Right lobe of liver (tissue), 6 donors: ENCODE data around the gene PARP8. TPM values are rescaled to one million over a fixed set of nuclear protein-coding genes. Genes with fewer than 3 reads are reported as not detected.
"Not testable (repeated sequence)": the region's sequence is repeated elsewhere in the genome, so short reads cannot be mapped to it uniquely, and the experiment has no call there.

Experiments used
- ATAC-seq, 4 donors: fragments of 200-7000 bp; cut with Tn5 transposase; one replicate each; pipeline ENCODE4 v1.9.1; 2020; ENCODE audit warnings: mild to moderate bottlenecking in 4 of 4, moderate library complexity in 4 of 4
- DNase-seq, 3 donors: peaks; one replicate each; pipeline ENCODE4 v3.0.0-alpha.2; 2020
- H3K27ac ChIP-seq, 3 donors: fragments of 200-600 bp; one replicate each; pipeline ENCODE4 v1.8.0; 2022
- H3K27me3 ChIP-seq, 2 donors: fragments of 200-600 bp; one replicate each; pipeline ENCODE4 v1.8.0; 2022
- H3K36me3 ChIP-seq, 4 donors: fragments of 200-600 bp; sonication (generic) in 1 of 4; one replicate each; pipeline versions ENCODE4 v1.5.1 to v1.8.0; 2017 to 2022; ENCODE audit warnings: control low read depth in 1 of 4
- H3K4me1 ChIP-seq, 4 donors: fragments of 200-600 bp; sonication (generic) in 1 of 4; one replicate each; pipeline versions ENCODE4 v1.5.1 to v1.8.0; 2017 to 2022; ENCODE audit warnings: control low read depth in 1 of 4
- H3K4me3 ChIP-seq, 3 donors: fragments of 200-600 bp; one replicate each; pipeline ENCODE4 v1.8.0; 2022
- H3K9me3 ChIP-seq, 4 donors: fragments of 200-600 bp; sonication (generic) in 1 of 4; one replicate each; pipeline versions ENCODE4 v1.5.1 to v1.8.0; 2017 to 2022; ENCODE audit warnings: control low read depth in 1 of 4
- CTCF ChIP-seq, 4 donors: fragments of 200-600 bp in 3 of 4; fragments of 450-650 bp in 1 of 4; IDR thresholded peaks; one replicate each; pipeline versions ENCODE4 v1.5.1 to v1.8.0; 2016 to 2022; ENCODE audit warnings: antibody characterized with exemption in 4 of 4, mild to moderate bottlenecking in 2 of 4
- POLR2A ChIP-seq: fragments of 450-650 bp; IDR thresholded peaks from one replicate; pipeline ENCODE4 v1.6.1; 2017; ENCODE audit warnings: antibody characterized with exemption, mild to moderate bottlenecking
- WGBS: methylation state at CpG from one replicate; pipeline ENCODE4 v1.1.6; 2018; ENCODE audit warnings: low coverage, low lambda C conversion rate; ENCODE audit not compliant: insufficient coverage; ENCODE audit errors: missing lambda C conversion rate; 5-methylcytosine and 5-hydroxymethylcytosine counted together
- intact Hi-C, 2 donors: fragments of 100-400 bp; cut with DNase I; formaldehyde crosslinking; loops; one replicate each; pipeline versions ENCODE4 v1.11.2 to v1.14.1; 2022
- total RNA-seq, 6 experiments: library from RNA; depleted of rRNA in 2 of 6; stranded (reverse); fragments of >200 nt in 2 of 6; fragmentation: NEBNext Ultra II Directional in 3 of 6; extraction: Animal tissue kit (Norgen Biotek cat#: 25700) in 3 of 6; gene quantifications; one replicate each; pipeline versions ENCODE4 v1.1.0 to v1.2.4, GENCODE V29; 2016 to 2023
- donor health status: DM: no; HTN: yes; CAD: no.
- donor health status: DM: no; HTN: no; CAD: no.
- donor health status: DM: no; HTN: no; CAD: no.
- donor health status: DM: no; HTN: yes; CAD: no.
- donor health status: DM: no; HTN: yes; CAD: no.

Gene PARP8
- total RNA-seq, 6 experiments from 2014 or later = 4.9 to 14.1 (median 10.1) TPM

GRCh38 chr5:50684721-50685120 is 18.3 kb downstream of the PARP8 start:
- 88% methylated on average over 3 of the region's 3 CpGs for WGBS
- Histone ChIP-seq H3K9me3 (no peaks in the 10 kb centered on the region), H3K4me1 (no peaks in the 10 kb centered on the region), H3K27ac (no peak overlapping the region), H3K4me3 (no peak overlapping the region), H3K36me3 (no peaks in the 10 kb centered on the region), H3K27me3 (no peaks in the 10 kb centered on the region)
- DNase-seq (no peak), ATAC-seq (no peak)
- TF ChIP-seq CTCF (IDR thresholded peaks at IDR 0.05) (no peak), POLR2A (no peak)
- intact Hi-C loops = no loop called here

- no peaks in the 10 kb centered on the region for H3K27me3 ChIP-seq
- WGBS = 100% methylated on average over 3 of the region's 4 CpGs
- intact Hi-C loops = no loop called here
- TF ChIP-seq POLR2A = no peak
- TF ChIP-seq CTCF (IDR thresholded peaks at IDR 0.05) = no peak
- no peaks in the 10 kb centered on the region for H3K36me3 ChIP-seq
- ATAC-seq = no peak
- no peak for DNase-seq
- H3K4me3 ChIP-seq = no peak overlapping the region
- H3K9me3 ChIP-seq = no peaks in the 10 kb centered on the region
- H3K4me1 ChIP-seq = no peaks in the 10 kb centered on the region
- no peak overlapping the region for H3K27ac ChIP-seq
Measured at GRCh38 chr5:50687548-50687947, 21.1 kb downstream of the PARP8 start.

- Histone ChIP-seq H3K27me3 (no peaks in the 10 kb centered on the region), H3K27ac (no peak overlapping the region), H3K4me1 (no peaks in the 10 kb centered on the region), H3K4me3 (no peak overlapping the region), H3K9me3 (no peaks in the 10 kb centered on the region), H3K36me3 (no peaks in the 10 kb centered on the region)
- DNase-seq (no peak), ATAC-seq (no peak)
- 85% methylated on average over 5 of the region's 5 CpGs for WGBS
- TF ChIP-seq CTCF (IDR thresholded peaks at IDR 0.05) = no peak
- intact Hi-C loops = no loop called here
Measured at GRCh38 chr5:50691399-50692016, 25.1 kb downstream of the PARP8 start.

- DNase-seq (no peak), ATAC-seq (peak in 2 of 4 donors; percentile 58 to 70)
- TF ChIP-seq CTCF (IDR thresholded peaks at IDR 0.05) (no peak), POLR2A (no peak)
- Histone ChIP-seq H3K27ac (no peak overlapping the region), H3K27me3 (no peaks in the 10 kb centered on the region), H3K9me3 (no peaks in the 10 kb centered on the region), H3K36me3 (no peaks in the 10 kb centered on the region), H3K4me3 (no peak overlapping the region), H3K4me1 (no peaks in the 10 kb centered on the region)
- intact Hi-C loops = no loop called here
Measured at GRCh38 chr5:50694027-50694590, 27.7 kb downstream of the PARP8 start.

- H3K4me1 ChIP-seq, H3K9me3 ChIP-seq, DNase-seq, H3K27ac ChIP-seq, H3K4me3 ChIP-seq, H3K36me3 ChIP-seq, intact Hi-C loops, ATAC-seq, H3K27me3 ChIP-seq: not testable (repeated sequence)
- 72% methylated on average over 3 of the region's 4 CpGs for WGBS
Measured at GRCh38 chr5:50694626-50695025, 28.2 kb downstream of the PARP8 start.
